Breast epithelium (tissue), 3 donors: ENCODE results near the gene RPIA.

Experiments used
- CTCF ChIP-seq, 3 donors: fragments of 450-650 bp; IDR thresholded peaks; one replicate each; pipeline ENCODE4 v1.5.1; 2016 to 2017; ENCODE audit warnings: antibody characterized with exemption in 3 of 3, mild to moderate bottlenecking in 3 of 3, moderate library complexity in 3 of 3
- POLR2A ChIP-seq: fragments of 450-650 bp; IDR thresholded peaks from one replicate; pipeline ENCODE4 v1.6.1; 2016; ENCODE audit warnings: antibody characterized with exemption, mild to moderate bottlenecking, moderate library complexity
- POLR2AphosphoS5 ChIP-seq, 3 donors: sonication (generic); formaldehyde crosslinking; IDR thresholded peaks; one replicate each; pipeline ENCODE4 v1.6.1; 2017; ENCODE audit warnings: antibody characterized with exemption in 3 of 3

GRCh38 chr2:88666576-88666975 lies 24.9 kb upstream of the RPIA start:
- TF ChIP-seq POLR2A (no peak), CTCF (IDR thresholded peaks at IDR 0.05) (no peak), POLR2AphosphoS5 (IDR thresholded peaks at IDR 0.05) (no peak)
